BLaER1 (cell line): ENCODE data around the gene TNRC6B.
"Not testable (repeated sequence)": the region's sequence is repeated elsewhere in the genome, so short reads cannot be mapped to it uniquely, and the experiment has no call there.

Experiments
- H3K27ac ChIP-seq: shearing (Covaris generic); formaldehyde crosslinking; 2 replicates; pipeline ENCODE4 v1.8.1; 2022
- H3K27me3 ChIP-seq: shearing (Covaris generic); formaldehyde crosslinking; 2 replicates; pipeline ENCODE4 v1.8.1; 2022
- H3K36me3 ChIP-seq: shearing (Covaris generic); formaldehyde crosslinking; 2 replicates; pipeline ENCODE4 v1.8.1; 2022
- H3K4me1 ChIP-seq: shearing (Covaris generic); formaldehyde crosslinking; 2 replicates; pipeline ENCODE4 v1.8.1; 2022
- H3K4me2 ChIP-seq: shearing (Covaris generic); formaldehyde crosslinking; 2 replicates; pipeline ENCODE4 v1.8.1; 2022
- H3K4me3 ChIP-seq: shearing (Covaris generic); formaldehyde crosslinking; 2 replicates; pipeline ENCODE4 v1.8.1; 2022
- H3K9ac ChIP-seq: shearing (Covaris generic); formaldehyde crosslinking; 2 replicates; pipeline ENCODE4 v1.8.1; 2022
- H3K9me3 ChIP-seq: shearing (Covaris generic); formaldehyde crosslinking; 2 replicates; pipeline ENCODE4 v1.8.1; 2022
- H4K20me1 ChIP-seq: shearing (Covaris generic); formaldehyde crosslinking; 2 replicates; pipeline ENCODE4 v1.8.1; 2022
- Cebpa-rat ChIP-seq: shearing (Covaris generic); IDR thresholded peaks from 2 replicates; pipeline ENCODE4 v1.8.1; 2022

TNRC6B gene

DNA sequence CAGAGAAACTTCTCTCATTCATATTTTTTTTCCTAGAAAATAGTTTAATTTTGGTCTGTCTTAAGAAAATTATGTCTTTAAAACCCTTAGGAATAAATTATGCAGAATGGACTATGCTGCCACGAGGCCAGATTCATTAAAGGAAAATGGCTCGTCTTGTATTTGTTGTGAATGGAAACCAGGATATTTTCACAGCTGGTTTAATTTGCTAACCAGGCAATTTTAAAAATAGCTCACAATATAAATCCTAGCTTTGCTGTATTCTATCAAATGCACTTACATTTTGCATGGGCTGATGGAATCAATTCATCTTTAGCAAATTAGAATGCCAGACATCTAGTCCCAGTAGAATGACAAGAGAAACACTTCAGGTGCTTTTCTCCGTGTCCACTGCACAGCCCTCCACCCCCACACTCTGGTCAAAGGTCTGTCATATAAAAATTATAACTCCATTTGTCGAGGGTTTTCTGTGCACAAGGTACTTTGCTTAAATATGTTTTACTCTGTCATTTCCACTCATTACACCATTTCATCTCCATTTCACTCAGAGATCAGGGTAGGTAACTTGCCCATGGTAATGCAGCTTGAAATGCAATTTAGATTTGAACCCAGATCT lies 20.3 kb upstream of the TNRC6B start:
- H3K9ac ChIP-seq: no peak overlapping the region
- no peaks in the 10 kb centered on the region for H3K9me3 ChIP-seq
- no peak overlapping the region for H3K27ac ChIP-seq
- H3K4me2 ChIP-seq: no peak overlapping the region
- peaks cover 42% of the 10 kb centered on the region for H3K36me3 ChIP-seq
- H4K20me1 ChIP-seq: peaks cover 7% of the 10 kb centered on the region; the same call in 1 of the 2 replicates
- no peak for TF ChIP-seq Cebpa-rat
- peaks cover 8% of the 10 kb centered on the region; the same call in 1 of the 2 replicates for H3K4me1 ChIP-seq
- H3K4me3 ChIP-seq: no peak overlapping the region
- no peaks in the 10 kb centered on the region for H3K27me3 ChIP-seq

GRCh38 chr22:40161194-40161593 lies 16.5 kb upstream of the TNRC6B start:
- no peak overlapping the region for H3K27ac ChIP-seq
- no peaks in the 10 kb centered on the region for H3K4me1 ChIP-seq
- no peaks in the 10 kb centered on the region for H3K27me3 ChIP-seq
- H4K20me1 ChIP-seq: peaks cover 2% of the 10 kb centered on the region; the same call in 1 of the 2 replicates
- no peak overlapping the region for H3K4me3 ChIP-seq
- peaks cover 60% of the 10 kb centered on the region for H3K36me3 ChIP-seq
- H3K9me3 ChIP-seq: peaks cover 19% of the 10 kb centered on the region
- H3K9ac ChIP-seq: no peak overlapping the region
- no peak for TF ChIP-seq Cebpa-rat
- no peak overlapping the region for H3K4me2 ChIP-seq

GRCh38 chr22:40165537-40165936 lies 12.2 kb upstream of the TNRC6B start:
- not testable (repeated sequence) for H3K4me1 ChIP-seq, H3K27me3 ChIP-seq, H3K4me3 ChIP-seq, H3K27ac ChIP-seq, H4K20me1 ChIP-seq, H3K4me2 ChIP-seq, H3K9ac ChIP-seq
- Histone ChIP-seq H3K36me3 (peaks cover 58% of the 10 kb centered on the region), H3K9me3 (peaks cover 19% of the 10 kb centered on the region)

GRCh38 chr22:40175611-40176244 lies 2.0 kb upstream of the TNRC6B start:
- H3K9ac ChIP-seq: no peak overlapping the region
- H3K9me3 ChIP-seq: no peaks in the 10 kb centered on the region
- H3K4me1 ChIP-seq: peaks cover 34% of the 10 kb centered on the region
- H3K36me3 ChIP-seq: no peaks in the 10 kb centered on the region
- TF ChIP-seq Cebpa-rat: no peak
- H3K4me2 ChIP-seq: no peak overlapping the region
- peaks cover 20% of the 10 kb centered on the region for H4K20me1 ChIP-seq
- no peak overlapping the region for H3K4me3 ChIP-seq
- no peak overlapping the region for H3K27ac ChIP-seq
- no peaks in the 10 kb centered on the region for H3K27me3 ChIP-seq

GRCh38 chr22:40176921-40177737 lies 596 bp upstream of the TNRC6B start:
- H4K20me1 ChIP-seq: peaks cover 31% of the 10 kb centered on the region
- H3K36me3 ChIP-seq: peaks cover 9% of the 10 kb centered on the region; the same call in 1 of the 2 replicates
- H3K27ac ChIP-seq: peak overlapping the region; percentile 69
- H3K27me3 ChIP-seq: no peaks in the 10 kb centered on the region
- peak overlapping the region; percentile 44 for H3K9ac ChIP-seq
- H3K4me2 ChIP-seq: peak overlapping the region; percentile 84
- H3K4me3 ChIP-seq: peak overlapping the region; percentile 70
- no peaks in the 10 kb centered on the region for H3K9me3 ChIP-seq
- peaks cover 45% of the 10 kb centered on the region for H3K4me1 ChIP-seq
- TF ChIP-seq Cebpa-rat: no peak

GRCh38 chr22:40178417-40179409 lies 988 bp downstream of the TNRC6B start:
- Histone ChIP-seq H3K36me3 (peaks cover 9% of the 10 kb centered on the region; the same call in 1 of the 2 replicates), H3K9ac (peak overlapping the region; percentile 88), H3K27me3 (no peaks in the 10 kb centered on the region), H3K4me2 (peak overlapping the region; percentile 82), H3K27ac (peak overlapping the region; percentile 88), H3K4me3 (peak overlapping the region; percentile 70), H3K4me1 (peaks cover 59% of the 10 kb centered on the region), H4K20me1 (peaks cover 45% of the 10 kb centered on the region), H3K9me3 (no peaks in the 10 kb centered on the region)
- peak; percentile 71; the same call in 1 of the 2 replicates for TF ChIP-seq Cebpa-rat

DNA sequence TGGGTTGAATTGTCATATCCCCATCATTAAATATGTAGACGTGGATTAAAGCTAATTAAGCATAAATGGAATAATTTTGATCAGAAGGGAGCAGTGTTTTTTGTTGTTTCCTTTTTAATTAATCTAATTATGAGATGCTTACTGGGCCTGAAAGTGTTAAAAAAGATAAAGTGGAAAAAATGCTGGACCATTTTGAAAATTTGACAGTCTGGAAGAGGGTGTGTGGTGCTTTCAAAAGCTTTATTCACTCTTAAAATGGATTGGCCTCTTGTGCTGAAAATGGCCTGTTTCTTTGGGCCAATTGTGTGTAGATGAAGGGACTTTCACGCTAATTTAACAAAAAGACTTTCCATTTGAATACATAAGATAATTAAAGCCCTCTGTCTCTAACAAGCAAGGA lies 1.8 kb downstream of the TNRC6B start:
- TF ChIP-seq Cebpa-rat: no peak
- H3K4me3 ChIP-seq: peak overlapping the region; percentile 70
- no peaks in the 10 kb centered on the region for H3K27me3 ChIP-seq
- peak overlapping the region; percentile 88 for H3K9ac ChIP-seq
- peak overlapping the region; percentile 88; the same call in 1 of the 2 replicates for H3K27ac ChIP-seq
- H3K36me3 ChIP-seq: peaks cover 17% of the 10 kb centered on the region
- H3K4me2 ChIP-seq: peak overlapping the region; percentile 82
- peaks cover 59% of the 10 kb centered on the region for H3K4me1 ChIP-seq
- 0 out of 2 replicates have a peak, but pooled peaks cover 5% of the 10 kb centered on the region for H3K9me3 ChIP-seq
- H4K20me1 ChIP-seq: peaks cover 53% of the 10 kb centered on the region

DNA sequence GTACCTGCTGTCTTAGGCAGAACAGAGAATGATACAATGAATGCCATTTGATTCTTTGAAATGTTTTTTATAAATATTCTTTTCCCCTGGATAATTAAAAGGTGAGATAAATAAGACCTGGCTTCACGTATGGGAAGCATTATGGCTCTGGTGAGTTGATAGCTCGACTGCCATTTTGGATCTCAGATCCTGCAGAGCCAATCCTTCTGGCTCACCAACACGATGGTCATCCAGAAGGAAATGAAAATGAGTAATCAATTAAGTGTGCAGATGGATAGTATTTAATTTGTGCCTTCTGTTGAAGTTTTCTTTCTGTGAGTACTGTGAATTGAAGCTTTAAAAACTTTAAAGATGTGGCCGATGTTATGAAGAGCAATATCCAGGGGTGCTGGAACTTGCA lies 2.7 kb downstream of the TNRC6B start:
- Histone ChIP-seq H3K4me1 (peaks cover 59% of the 10 kb centered on the region), H3K36me3 (peaks cover 24% of the 10 kb centered on the region), H3K4me2 (peak overlapping the region; percentile 82), H3K9ac (peak overlapping the region; percentile 31; the same call in 1 of the 2 replicates), H3K27me3 (no peaks in the 10 kb centered on the region), H4K20me1 (peaks cover 62% of the 10 kb centered on the region), H3K4me3 (no peak overlapping the region), H3K9me3 (peaks cover 8% of the 10 kb centered on the region; the same call in 1 of the 2 replicates), H3K27ac (no peak overlapping the region)
- no peak for TF ChIP-seq Cebpa-rat

DNA sequence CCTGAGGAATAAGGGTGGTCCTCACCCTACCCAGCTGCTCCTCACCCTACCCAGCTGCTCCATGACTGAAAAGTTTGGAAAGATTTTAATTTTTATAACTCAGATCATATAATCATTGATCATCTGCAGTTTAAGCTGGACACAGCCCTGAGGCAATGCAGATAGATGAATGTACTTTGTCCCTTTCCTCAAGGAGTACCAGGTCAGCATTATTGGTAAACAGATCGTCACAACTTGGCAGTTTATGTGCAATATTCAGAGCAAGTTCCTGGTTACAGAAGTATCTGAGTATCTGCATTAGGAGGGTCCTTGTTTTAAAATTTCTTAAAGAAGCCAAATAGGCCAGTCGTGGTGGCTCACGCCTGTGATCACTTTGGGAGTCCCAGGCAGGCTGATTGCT lies 3.6 kb downstream of the TNRC6B start:
- peaks cover 54% of the 10 kb centered on the region for H3K4me1 ChIP-seq
- no peak for TF ChIP-seq Cebpa-rat
- H3K36me3 ChIP-seq: peaks cover 33% of the 10 kb centered on the region
- H3K9me3 ChIP-seq: peaks cover 17% of the 10 kb centered on the region
- no peak overlapping the region for H3K9ac ChIP-seq
- no peaks in the 10 kb centered on the region for H3K27me3 ChIP-seq
- H4K20me1 ChIP-seq: peaks cover 71% of the 10 kb centered on the region
- peak overlapping the region; percentile 82 for H3K4me2 ChIP-seq
- no peak overlapping the region for H3K4me3 ChIP-seq
- H3K27ac ChIP-seq: no peak overlapping the region
